Left kidney (tissue), 2 donors: ENCODE data around the gene THAP6. TPM values are rescaled to one million over a fixed set of nuclear protein-coding genes. Genes with fewer than 3 reads are reported as not detected.
"Not testable (repeated sequence)": the region's sequence is repeated elsewhere in the genome, so short reads cannot be mapped to it uniquely, and the experiment has no call there.

Experiments used
- DNase-seq: peaks from one replicate; pipeline ENCODE4 v3.0.0-alpha.2; 2013
- polyA plus RNA-seq: library from polyadenylated mRNA; unstranded; fragments of 120-200 nt; gene quantifications from one replicate; pipeline ENCODE4 v1.2.1, GENCODE V29; 2013; ENCODE audit not compliant: insufficient read length

Gene THAP6
- polyA plus RNA-seq, 1 donor: 36.6 TPM

DNA sequence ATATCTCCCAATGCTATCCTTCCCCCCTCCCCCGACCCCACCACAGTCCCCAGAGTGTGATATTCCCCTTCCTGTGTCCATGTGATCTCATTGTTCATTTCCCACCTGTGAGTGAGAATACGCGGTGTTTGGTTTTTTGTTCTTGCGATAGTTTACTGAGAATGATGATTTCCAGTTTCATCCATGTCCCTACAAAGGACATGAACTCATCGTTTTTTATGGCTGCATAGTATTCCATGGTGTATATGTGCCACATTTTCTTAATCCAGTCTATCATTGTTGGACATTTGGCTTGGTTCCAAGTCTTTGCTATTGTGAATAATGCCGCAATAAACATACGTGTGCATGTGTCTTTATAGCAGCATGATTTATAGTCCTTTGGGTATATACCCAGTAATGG, 5.2 kb downstream of the THAP6 start:
- DNase-seq: not testable (repeated sequence)

DNA sequence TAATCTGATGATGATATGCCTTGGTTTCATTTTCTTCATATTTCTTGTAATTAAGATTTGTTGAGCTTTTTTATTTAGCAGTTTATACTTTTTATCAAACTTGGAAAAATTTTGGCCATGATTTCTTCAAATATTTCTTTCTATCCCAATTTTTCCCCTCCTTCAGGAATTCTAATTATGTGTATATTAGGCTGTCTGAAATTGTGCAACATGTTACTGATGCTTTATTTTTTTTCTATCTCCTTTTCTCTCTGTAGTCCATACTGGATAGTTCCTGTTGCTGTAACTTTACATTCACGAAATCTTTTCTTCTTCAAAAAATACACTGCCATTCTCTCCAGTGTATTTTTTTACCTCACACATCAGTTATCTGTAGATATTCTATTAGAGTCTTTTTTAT, 10.8 kb downstream of the THAP6 start:
- DNase-seq: no peak

DNA sequence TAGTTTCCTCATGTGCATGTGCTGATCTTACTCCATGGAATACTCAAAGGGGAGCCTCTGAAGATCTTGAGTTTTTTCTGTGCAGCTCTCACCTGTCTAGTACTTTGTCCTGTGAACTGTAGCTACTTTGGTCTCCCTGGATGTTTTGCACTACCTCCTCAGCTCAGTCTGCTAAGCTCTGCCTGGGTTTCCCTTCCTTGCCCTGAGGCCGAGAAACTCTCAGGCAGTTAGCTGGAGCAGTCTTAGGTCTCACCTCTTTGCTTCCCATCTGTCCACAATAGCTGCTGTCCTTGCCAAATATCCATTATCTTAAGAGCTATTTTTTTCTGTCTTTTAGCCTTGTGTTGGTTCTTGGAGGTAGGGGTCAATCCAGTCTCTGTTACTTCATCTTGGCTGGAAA, 11.6 kb downstream of the THAP6 start:
- no peak for DNase-seq

DNA sequence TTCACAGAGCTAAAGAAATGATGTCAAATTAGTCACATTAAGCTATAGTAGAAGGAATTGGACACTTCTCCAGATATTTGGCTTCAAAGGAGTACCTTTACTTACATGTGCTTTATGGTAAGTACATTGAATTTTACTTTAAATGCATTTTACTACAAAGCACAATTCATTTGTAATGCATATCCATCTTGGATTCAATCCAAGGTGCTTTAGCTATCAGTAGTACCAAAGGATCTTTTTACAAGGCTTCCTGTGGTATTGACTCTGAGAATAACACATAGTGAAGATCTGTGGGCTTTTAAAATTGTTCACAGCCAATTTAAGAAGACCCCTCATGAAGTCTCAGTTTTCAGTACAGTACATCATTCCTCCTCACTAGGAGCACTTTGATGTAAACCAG, 13.2 kb downstream of the THAP6 start:
- DNase-seq: no peak

DNA sequence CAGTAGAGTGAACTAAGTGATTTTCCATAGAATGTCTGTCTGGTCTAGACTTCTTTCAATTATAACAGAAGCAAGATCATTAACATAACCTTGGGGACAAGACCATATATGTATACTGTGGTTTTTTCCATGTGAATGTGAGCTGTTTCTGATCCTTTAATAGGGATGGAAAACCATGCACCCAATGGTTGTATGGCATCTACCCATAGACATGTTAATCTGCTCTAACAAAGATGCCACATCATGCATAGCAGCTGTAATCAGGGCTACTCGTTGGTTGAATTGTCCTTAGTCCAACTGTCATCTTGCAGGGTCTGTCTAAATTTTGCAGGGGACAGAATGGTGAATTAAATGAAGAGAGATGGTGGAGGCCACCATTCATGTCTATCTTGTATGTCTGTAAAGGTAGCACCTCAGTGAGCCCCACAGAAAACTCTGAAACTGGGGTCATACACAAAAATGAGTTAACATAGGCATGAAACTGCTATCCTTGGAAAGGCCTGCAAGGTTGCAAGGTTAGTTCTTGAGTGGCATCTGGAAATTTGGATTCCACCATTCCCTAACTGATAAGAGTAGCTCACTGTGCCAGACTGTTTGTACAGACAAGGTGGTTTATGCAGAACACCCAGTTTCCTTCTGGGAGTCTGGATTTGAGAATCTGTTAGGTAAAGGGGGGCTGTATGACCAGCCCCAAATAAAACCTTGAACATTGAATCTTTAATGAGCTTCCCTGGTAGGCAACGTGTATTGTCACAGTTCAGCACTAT, 16.5 kb downstream of the THAP6 start:
- no peak for DNase-seq

DNA sequence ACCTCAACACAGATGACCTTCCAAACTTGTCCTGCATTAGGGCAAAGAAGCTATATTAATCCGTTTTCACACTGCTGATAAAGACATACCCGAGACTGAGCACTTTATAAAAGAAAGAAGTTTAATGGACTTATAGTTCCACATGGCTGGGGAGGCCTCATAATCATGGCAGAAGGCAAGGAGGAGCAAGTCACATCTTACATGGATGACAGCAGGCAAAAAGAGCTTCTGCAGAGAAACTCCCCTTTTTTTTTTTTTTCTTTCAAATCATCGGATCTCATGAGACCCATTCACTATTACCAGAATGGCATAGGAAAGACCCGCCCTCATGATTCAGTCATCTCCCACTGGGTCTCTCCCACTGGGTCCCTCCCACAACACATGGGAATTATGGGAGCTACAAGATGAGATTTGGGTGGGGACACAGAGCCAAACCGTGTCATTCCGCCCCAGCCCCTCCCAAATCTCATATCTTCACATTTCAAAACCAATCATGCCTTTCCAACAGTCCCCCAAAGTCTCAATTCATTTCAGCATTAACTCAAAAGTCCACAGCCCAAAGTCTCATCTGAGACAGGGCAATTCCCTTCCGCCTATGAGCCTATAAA, 17.4 kb downstream of the THAP6 start:
- DNase-seq: not testable (repeated sequence)

DNA sequence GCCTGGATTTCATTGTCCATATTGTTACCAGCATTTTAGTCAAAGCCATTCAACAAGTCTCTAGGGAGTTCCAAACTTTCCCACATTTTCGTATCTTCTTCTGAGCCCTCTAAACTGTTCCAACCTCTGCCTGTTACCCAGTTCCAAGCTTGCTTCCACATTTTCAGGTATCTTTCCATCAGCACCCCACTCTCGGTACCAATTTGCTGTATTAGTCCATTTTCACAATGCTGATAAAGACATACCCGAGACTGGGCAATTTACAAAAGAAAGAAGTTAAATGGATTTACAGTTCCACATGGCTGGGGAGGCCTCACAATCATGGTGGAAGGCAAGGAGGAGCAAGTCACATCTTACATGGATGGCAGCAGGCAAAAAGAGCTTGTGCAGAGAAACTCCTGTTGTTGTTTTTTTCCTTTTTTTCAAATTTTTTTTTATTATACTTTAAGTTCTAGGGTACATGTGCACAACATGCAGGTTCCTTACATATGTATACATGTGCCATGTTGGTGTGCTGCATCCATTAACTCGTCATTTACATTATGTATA, 19.1 kb downstream of the THAP6 start:
- DNase-seq: not testable (repeated sequence)

DNA sequence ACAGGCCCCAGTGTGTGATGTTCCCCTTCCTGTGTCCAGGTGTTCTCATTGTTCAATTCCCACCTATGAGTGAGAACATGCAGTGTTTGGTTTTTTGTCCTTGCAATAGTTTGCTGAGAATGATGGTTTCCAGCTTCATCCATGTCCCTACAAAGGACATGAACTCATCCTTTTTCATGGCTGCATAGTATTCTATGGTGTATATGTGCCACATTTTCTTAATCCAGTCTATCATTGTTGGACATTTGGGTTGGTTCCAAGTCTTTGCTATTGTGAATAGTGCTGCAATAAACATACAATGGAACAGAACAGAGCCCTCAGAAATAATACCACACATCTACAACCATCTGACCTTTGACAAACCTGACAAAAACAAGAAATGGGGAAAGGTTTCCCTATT, 19.7 kb downstream of the THAP6 start:
- not testable (repeated sequence) for DNase-seq

DNA sequence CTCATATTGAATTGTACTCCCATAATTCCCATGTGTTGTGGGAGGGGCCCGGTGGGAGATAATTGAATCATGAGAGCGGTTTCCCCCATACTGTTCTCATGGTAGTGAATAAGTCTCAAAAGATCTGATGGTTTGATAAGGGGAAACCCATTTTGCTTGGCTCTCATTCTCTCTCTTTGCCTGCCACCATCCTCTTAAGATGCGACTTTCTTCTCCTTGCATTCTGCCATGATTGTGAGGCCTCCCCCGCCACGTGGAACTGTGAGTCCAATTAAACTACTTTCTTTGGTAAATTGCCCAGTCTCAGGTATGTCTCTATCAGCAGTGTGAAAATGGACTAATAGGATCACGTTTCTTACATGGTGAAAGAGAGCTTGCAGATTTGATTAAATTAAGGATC, 23.0 kb downstream of the THAP6 start:
- not testable (repeated sequence) for DNase-seq

DNA sequence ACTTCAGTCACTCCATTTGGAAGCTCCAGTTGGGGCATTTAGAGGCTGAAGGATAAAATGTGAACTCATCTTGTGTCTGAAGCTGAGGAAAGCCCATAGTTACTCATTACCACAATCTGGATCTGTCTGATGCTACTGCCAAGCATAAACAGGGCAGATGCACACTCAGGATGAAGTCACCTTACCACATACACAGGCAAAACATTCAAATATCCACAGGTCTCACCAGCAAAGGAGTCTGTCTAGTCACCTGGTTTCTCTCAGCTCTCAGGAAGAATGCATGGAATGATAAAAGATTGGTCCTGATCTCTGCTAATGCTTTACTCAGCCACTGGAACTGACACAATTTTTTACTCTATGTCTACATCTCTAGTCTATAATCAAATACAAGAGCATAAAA, 28.6 kb downstream of the THAP6 start:
- no peak for DNase-seq

DNA sequence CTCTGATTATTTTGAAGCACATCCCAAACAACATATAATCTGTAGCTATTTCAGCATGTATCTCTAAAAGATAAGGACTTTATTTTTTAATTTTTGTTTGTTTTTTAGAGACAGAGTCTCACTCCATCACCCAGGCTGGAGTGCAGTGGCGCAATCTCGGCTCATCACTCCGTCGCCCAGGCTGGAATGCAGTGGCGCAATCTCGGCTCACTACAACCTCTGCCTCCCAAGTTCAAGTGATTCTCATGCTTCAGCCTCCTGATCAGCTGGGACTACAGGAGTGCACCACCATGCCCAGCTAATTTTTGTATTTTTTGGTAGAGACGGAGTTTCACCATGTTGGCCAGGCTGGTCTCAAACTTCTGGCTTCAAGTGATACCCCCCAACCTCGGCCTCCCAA, 29.9 kb downstream of the THAP6 start:
- not testable (repeated sequence) for DNase-seq

DNA sequence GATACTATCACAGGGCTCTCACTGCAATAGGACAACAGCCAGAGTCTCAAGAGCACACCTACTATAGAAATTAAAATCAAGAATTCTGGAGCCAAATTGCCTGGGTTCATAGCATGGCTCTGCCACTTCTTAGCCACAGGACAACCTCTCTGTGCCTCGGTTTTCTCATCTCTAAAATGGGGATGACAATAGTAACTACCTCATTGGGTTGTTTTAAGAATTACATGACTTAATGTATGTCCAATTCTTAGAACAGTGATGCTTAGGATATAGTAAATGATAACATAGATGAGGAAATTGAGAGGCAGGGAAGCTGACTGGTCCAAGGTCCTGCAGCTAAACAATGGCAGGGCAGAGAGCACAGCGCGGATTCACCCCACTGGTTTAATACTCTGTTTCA, 30.6 kb downstream of the THAP6 start:
- no peak for DNase-seq

DNA sequence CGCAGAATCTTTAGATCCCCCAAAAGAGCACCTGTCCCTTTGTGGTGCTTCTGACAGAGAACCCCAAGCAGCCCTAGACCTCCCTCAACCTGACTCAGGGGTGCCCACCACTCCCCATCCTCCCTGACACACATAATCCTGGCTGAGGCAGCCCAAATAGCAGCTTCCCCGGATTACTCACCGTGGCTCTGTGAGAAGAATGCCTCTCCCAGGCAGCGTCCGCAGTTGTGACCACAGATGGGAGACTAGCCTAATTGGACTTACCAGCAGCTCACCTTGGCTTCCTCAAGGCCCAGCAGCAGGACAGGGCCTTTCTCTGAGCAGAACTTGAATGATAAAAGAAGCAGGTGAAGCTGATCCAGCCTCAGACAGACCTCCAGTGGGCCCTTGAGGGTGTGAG, 31.3 kb downstream of the THAP6 start:
- no peak for DNase-seq

DNA sequence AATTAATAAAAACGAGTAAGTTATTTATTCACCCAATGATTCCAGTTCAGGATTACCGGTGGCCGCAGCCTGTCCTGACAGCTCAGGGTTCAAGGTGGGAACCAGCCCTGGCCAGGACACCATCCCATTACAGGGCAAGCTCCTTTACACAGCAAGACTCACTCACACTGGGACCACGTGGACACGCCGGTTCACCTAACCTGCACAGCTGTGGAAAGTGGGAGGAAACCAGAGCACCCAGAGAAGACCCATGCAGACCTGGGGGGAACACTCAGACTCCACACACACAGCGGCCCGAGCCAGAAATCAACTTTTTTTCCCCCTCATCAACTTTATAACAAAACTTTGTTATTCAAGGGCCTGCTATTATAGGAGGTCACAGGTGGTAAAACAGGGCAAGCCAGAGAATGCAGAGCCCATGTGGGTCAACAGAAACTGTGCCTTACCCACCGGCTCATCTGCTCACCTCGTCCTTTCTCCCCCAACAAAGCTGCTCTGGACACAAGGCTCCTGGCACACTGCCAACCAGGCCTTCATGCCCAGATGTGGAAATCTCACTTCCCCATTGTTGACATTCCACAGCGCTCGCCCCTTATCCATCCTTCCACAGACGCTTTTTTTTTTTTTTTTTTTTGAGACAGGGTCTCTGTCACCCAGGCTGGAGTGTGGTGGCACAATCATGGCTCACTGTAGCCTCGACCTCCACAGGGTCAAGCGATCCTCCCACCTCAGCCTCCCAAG, 33.5 kb downstream of the THAP6 start:
- peak; percentile 3 for DNase-seq

DNA sequence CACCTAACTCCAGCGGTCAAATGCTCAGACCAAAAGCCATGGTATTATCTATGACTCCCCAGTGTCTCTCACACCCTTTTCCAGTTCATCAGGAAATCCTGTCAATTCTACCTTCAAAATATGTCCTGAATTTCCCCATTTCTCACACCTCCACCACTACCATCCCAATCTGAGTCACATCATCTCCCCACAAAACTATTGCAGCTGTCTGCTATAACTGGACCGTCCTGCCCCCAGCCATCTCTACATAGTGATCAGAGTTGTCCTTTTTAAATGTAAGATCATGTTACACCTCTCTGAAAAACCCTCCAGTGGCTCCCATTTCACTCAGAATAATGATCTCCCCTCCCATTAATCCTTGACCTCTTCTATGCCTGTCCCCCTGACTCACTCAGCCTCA, 34.7 kb downstream of the THAP6 start:
- no peak for DNase-seq

DNA sequence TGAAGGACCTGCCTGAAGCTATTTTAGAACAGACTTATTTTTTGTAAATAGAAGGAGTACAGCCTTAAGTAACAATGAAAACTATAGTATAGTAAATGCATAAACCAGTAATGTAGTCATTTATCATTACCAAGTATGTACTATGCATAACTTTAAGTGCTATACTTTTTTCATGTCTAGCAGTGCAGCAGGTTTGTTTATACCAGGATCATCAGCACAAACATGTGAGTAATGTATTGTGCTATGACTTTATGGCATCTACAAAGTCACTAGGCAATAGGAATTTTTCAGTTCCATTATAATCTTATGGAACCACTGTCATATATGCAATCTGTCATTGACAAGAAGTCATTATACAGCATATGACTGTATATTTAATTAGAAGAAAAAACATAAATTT, 38.2 kb downstream of the THAP6 start:
- no peak for DNase-seq

DNA sequence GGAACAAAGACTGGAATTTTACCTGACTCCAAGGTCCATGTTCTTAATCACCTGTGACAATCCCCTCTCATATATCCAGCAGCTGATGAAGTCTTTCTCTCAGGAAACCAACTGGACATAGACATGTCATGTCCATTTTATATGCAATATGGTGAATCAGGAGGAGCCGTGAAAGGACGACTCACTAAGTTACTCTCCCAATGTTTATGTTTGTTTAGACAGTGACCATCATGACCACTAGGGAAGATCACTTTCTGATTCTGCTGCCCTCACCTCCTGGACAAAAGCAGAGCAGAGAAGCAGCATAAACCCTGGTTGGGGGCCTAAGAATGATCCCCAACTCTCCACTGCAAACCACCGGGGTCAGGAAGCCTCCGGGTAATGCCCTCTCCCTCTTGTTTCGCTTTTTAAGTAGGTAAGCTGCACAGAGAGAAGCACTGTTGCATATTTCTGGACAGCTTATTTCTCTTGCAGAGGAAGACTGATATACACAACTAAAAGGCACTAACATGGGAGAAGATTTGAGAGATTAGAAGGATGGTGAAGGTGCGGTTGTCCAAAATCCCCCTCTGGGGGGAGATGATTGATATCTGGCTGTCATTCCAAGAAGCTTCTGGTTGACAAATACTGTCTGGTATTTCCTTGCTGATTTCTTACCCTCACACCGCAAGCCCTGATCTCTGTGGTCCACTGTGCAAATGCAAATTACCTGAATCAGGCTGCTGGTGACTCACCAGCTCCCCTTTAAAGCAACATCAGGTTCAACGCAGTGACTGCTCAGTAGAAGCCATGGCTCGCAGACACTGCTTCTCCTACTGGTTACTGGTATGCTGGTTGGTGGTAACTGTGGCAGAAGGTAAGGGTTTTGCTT, 41.3 kb downstream of the THAP6 start, which contains the start of gene ODAPH:
ODAPH (plus strand) TSS at position 773 of the 871 bp plus-strand sequence; CDS start at position 790, 17 bp downstream.
- no peak for DNase-seq

DNA sequence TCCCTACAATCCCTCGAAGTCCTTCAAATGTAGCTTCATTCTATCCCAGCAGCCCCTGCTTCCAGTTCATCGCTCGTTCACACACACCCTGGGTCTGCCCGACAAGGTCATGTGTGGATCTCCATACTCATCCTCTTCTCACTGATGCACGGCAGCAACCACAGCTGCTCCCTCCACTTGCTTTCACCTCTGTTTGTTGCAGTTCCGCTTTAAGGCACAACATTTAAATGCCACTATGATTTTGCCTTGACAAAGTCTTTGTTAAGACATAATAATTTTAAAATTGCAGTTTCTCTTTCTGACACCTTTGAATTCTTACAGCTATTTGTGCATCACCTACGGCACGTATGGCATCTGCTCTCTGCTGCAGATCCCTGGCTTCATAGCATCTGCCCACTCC, 43.4 kb downstream of the THAP6 start:
- no peak for DNase-seq

DNA sequence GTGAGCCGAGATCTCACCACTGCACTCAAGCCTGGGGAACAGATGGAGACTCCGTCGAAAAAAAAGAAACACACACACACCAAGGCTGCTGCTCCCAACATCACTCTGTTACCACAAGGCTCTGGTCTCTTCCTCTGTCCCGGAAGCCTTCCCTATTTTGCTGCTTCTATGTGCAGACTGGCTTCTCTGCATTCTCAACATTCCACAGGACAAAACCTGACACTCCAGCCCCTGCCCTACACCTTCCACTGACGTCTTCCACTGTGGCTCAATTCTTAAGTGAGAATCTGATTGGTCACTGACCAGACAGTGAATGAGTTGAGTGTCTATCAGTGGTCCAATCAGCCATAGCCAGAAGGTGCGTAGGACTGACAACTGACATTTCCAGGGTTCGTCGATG, 47.5 kb downstream of the THAP6 start:
- no peak for DNase-seq

DNA sequence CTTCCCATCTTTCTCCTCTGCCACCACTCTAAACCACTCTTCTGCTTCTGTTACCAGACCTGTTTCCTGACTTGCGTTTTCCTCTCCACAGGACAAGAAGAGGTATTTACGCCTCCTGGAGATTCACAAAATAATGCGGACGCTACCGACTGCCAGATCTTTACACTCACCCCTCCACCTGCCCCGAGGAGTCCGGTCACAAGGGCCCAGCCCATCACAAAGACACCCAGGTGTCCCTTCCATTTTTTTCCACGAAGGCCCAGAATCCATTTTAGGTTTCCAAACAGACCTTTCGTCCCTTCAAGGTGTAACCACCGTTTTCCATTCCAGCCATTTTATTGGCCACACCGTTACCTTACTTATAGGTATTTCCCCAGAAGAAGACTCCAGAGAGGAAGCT, 49.8 kb downstream of the THAP6 start:
- DNase-seq: no peak

DNA sequence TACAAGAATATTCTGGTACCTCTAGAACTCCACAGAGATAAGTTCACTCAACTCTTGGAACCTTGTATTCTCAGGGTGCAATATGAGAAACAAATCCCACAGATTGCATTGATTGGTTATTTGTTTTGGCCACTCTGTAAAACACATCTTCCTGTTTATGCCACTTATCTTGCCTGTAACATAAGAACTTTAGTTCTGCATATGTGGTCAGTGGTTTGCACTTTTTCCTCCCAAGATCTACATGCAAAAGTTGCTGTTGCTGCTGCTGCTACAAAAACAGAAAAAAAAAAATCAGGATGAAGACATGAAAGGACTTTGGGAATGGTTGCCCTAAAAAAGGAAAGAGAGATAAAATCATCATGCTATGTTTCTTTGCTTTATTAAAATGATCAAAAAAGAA, 51.2 kb downstream of the THAP6 start:
- DNase-seq: no peak

DNA sequence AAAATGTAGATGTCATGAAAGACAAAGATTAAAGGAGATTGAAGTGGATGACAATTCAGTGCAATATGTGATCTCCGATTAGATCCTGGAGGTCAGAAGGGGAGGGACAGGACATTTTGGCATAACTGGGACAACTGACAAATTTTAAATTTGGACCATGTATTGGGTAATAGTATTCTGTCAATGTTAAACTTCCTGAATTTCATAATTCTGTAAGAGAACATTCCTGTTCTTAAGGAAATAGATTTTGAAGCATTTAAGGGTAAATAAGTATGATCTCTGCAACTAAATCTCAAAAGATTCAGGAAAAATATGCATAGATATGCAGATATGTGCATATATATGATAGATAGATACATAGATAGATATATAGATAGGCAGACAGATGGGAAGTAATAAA, 52.6 kb downstream of the THAP6 start:
- no peak for DNase-seq
